Gastroesophageal sphincter (tissue), 4 donors: ENCODE measurements around the gene CNOT10. TPM values are rescaled to one million over a fixed set of nuclear protein-coding genes. Genes with fewer than 3 reads are reported as not detected.

Experiments
- ATAC-seq: fragments of 150-250 bp; one replicate; pipeline ENCODE4 v1.9.1; 2016; ENCODE audit warnings: mild to moderate bottlenecking, moderate library complexity
- H3K27ac ChIP-seq, 4 donors: fragments of 200-600 bp; sonication (generic) in 3 of 4; 1 replicate in 3 of 4; 2 replicates in 1 of 4; pipeline ENCODE4 v1.5.1; 2016 to 2019
- H3K27me3 ChIP-seq: fragments of 200-600 bp; sonication (generic); one replicate; pipeline ENCODE4 v1.5.1; 2019
- H3K36me3 ChIP-seq, 2 donors: fragments of 200-600 bp; sonication (generic); one replicate each; pipeline ENCODE4 v1.5.1; 2019; ENCODE audit warnings: control low read depth in 1 of 2
- H3K4me1 ChIP-seq, 3 donors: fragments of 200-600 bp; sonication (generic); 1 replicate in 2 of 3; 2 replicates in 1 of 3; pipeline ENCODE4 v1.5.1; 2016 to 2019; ENCODE audit warnings: control low read depth in 2 of 3
- H3K4me3 ChIP-seq, 2 donors: fragments of 200-600 bp; sonication (generic); one replicate each; pipeline ENCODE4 v1.5.1; 2019; ENCODE audit warnings: mild to moderate bottlenecking in 1 of 2, moderate library complexity in 1 of 2
- H3K9me3 ChIP-seq, 3 donors: fragments of 200-600 bp; sonication (generic); one replicate each; pipeline ENCODE4 v1.5.1; 2017 to 2019; ENCODE audit warnings: control low read depth in 2 of 3
- EP300 ChIP-seq: sonication (generic); formaldehyde crosslinking; IDR thresholded peaks from one replicate; pipeline ENCODE4 v1.6.1; 2017; ENCODE audit warnings: antibody characterized with exemption, mild to moderate bottlenecking
- POLR2A ChIP-seq, 2 donors: fragments of 450-650 bp; IDR thresholded peaks; one replicate each; pipeline ENCODE4 v1.6.1; 2017; ENCODE audit warnings: antibody characterized with exemption in 2 of 2, mild to moderate bottlenecking in 2 of 2, moderate library complexity in 1 of 2
- POLR2AphosphoS5 ChIP-seq: sonication (generic); formaldehyde crosslinking; IDR thresholded peaks from one replicate; pipeline ENCODE4 v1.6.1; 2017; ENCODE audit warnings: antibody characterized with exemption
- WGBS, 2 donors: methylation state at CpG; one replicate each; pipeline ENCODE4 v1.1.5; 2018; ENCODE audit warnings: low coverage in 1 of 2; 5-methylcytosine and 5-hydroxymethylcytosine counted together
- total RNA-seq, 4 donors: library from RNA; depleted of rRNA; stranded (reverse); fragments of >200 nt; gene quantifications; one replicate each; pipeline ENCODE4 v1.1.0, GENCODE V29; 2016
- TF ChIP-seq, protein P1 (sequence below), 4 experiments: fragments of 200-600 bp in 2 of 4; fragments of 450-650 bp in 2 of 4; sonication (generic) in 1 of 4; IDR thresholded peaks; one replicate each; pipeline ENCODE4 v1.5.1; 2017 to 2019; ENCODE audit warnings: antibody characterized with exemption in 4 of 4, mild to moderate bottlenecking in 2 of 4, moderate library complexity in 2 of 4

Gene CNOT10
- total RNA-seq, 4 donors from 2014 or later: 11.8 to 18.7 (median 15.1) TPM

DNA sequence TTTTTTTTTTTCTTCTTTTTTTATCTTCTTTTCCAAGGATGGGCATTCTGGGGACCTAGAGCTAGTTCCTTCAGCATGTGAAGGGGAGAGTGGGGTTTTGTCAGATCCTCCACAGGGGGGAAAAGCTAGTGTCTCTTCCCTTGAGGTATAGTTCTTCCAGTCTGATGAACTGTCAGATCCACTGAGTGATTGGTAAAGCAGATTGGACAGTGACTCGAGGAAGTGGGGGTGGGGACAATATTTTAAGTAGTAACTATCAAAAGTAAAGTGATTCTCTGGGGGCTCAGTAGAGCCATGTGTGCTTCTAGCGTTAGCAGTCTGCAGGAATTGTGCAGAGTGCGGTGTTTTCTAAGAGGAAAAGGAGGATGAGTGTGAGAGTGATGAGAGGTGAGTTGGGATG is 70.8 kb downstream of the CNOT10 start:
- ATAC-seq: no peak
- TF ChIP-seq EP300: no peak
- no peak for TF ChIP-seq POLR2A (IDR thresholded peaks at IDR 0.05)
- Histone ChIP-seq H3K9me3 (no peaks in the 10 kb centered on the region), H3K27me3 (no peaks in the 10 kb centered on the region), H3K36me3 (peaks cover 0 to 38% of the 10 kb centered on the region in 2 donors), H3K27ac (no peak overlapping the region), H3K4me1 (peaks cover 0 to 12% (median 0%) of the 10 kb centered on the region in 3 donors), H3K4me3 (no peak overlapping the region)
- 80 to 81% methylated on average over 2 to 3 of the region's 3 CpGs for WGBS, 2 donors

DNA sequence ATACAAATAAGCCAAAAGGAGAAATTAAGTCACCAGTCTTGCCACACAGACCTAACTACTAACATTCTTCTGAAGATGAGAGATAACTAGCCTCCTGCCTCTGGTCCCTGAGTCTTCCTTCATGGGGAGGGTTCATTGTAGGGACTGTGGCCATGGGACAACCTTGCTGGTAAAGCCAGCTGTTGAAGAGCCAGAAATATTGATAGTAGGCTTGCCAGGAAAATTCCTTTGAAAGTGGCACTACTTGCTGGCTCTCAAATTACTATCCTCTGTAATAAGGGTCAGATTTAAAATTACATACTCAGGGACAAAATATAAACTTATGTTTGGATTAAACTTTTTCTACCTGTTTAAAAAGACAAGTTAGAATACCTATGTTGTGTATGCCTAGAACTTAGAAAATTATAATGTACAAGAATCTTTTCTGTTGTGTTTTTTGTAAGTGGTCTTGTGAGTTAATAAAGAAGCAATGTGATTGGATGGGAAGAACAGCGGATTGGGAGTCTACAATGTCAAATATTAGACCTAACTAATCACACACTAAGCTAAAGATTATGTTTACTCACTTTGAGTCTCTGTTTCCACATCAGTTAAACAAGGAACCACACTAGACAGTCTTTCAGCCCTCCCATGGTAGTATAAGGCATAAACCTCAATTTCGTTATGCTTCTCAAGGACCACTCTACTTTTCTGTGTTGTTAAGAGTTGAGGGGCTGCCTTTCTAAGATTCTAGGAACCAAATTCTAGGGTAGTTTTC is 72.8 kb downstream of the CNOT10 start:
- H3K36me3 ChIP-seq: peaks cover 0 to 41% of the 10 kb centered on the region in 2 donors
- TF ChIP-seq POLR2AphosphoS5 (no peak), POLR2A (IDR thresholded peaks at IDR 0.05) (no peak), EP300 (no peak)
- TF ChIP-seq, protein P1, sequence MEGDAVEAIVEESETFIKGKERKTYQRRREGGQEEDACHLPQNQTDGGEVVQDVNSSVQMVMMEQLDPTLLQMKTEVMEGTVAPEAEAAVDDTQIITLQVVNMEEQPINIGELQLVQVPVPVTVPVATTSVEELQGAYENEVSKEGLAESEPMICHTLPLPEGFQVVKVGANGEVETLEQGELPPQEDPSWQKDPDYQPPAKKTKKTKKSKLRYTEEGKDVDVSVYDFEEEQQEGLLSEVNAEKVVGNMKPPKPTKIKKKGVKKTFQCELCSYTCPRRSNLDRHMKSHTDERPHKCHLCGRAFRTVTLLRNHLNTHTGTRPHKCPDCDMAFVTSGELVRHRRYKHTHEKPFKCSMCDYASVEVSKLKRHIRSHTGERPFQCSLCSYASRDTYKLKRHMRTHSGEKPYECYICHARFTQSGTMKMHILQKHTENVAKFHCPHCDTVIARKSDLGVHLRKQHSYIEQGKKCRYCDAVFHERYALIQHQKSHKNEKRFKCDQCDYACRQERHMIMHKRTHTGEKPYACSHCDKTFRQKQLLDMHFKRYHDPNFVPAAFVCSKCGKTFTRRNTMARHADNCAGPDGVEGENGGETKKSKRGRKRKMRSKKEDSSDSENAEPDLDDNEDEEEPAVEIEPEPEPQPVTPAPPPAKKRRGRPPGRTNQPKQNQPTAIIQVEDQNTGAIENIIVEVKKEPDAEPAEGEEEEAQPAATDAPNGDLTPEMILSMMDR (IDR thresholded peaks at IDR 0.05): no peak
- no peaks in the 10 kb centered on the region for H3K9me3 ChIP-seq
- peaks cover 0 to 12% (median 0%) of the 10 kb centered on the region in 3 donors for H3K4me1 ChIP-seq
- 66 to 81% methylated on average over 2 of the region's 2 CpGs for WGBS, 2 donors
- no peak overlapping the region for H3K4me3 ChIP-seq
- H3K27me3 ChIP-seq: no peaks in the 10 kb centered on the region
- ATAC-seq: no peak
- H3K27ac ChIP-seq: no peak overlapping the region

DNA sequence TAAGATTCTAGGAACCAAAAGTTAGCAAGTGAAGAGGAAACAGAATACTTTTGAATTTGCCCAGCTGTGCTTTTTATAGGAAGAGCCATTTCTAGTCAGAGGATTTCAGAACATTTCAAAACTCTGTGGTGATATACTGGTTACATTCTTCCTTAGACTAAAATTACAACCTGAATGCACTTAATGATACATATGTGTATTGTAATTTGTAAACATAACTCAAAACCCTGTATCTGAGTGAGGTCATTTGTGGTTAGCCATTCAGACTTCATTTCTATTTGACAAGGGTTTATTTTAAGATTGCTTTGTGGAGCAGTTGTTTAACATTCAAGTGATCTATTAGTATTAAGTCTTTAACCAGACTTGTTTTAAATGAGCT is 73.4 kb downstream of the CNOT10 start:
- Histone ChIP-seq H3K9me3 (no peaks in the 10 kb centered on the region), H3K4me3 (no peak overlapping the region), H3K27ac (no peak overlapping the region), H3K4me1 (peaks cover 0 to 12% (median 0%) of the 10 kb centered on the region in 3 donors), H3K27me3 (no peaks in the 10 kb centered on the region), H3K36me3 (peaks cover 0 to 43% of the 10 kb centered on the region in 2 donors)
- ATAC-seq: no peak
- TF ChIP-seq, protein P1 (IDR thresholded peaks at IDR 0.05): no peak
- TF ChIP-seq POLR2A (IDR thresholded peaks at IDR 0.05) (no peak), POLR2AphosphoS5 (no peak), EP300 (no peak)

DNA sequence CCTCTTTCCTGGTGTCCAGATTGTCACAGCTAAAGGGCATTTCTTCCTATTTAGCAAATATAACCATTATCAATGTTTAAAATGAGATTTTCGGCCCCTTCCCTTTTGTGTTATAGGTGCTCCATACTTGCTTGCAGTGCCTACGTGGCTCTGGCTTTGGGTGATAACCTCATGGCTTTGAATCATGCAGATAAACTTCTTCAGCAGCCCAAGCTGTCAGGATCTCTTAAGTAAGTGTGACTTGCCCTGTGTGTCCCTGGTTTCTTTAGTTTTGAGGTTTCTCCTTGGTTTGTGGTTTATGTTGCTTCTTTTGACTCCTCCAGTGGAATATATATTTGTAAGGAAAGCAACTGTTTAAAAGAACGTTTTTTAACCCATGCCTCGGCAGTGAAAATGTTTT is 74.4 kb downstream of the CNOT10 start:
- no peak overlapping the region for H3K27ac ChIP-seq

GRCh38 chr3:32764481-32764880 is 79.5 kb downstream of the CNOT10 start:
- 90 to 100% methylated on average over 3 to 4 of the region's 8 CpGs for WGBS, 2 donors
- TF ChIP-seq POLR2AphosphoS5 (no peak), EP300 (no peak), POLR2A (IDR thresholded peaks at IDR 0.05) (no peak)
- TF ChIP-seq, protein P1 (IDR thresholded peaks at IDR 0.05): no peak
- H3K9me3 ChIP-seq: no peaks in the 10 kb centered on the region

More for the DNA sequence above, 74.4 kb downstream of the CNOT10 start:
- H3K4me3 ChIP-seq: no peak overlapping the region
- 68 to 74% methylated on average over 3 to 4 of the region's 4 CpGs for WGBS, 2 donors
- ATAC-seq: no peak
- TF ChIP-seq EP300: no peak
- no peak for TF ChIP-seq POLR2A (IDR thresholded peaks at IDR 0.05)
- TF ChIP-seq POLR2AphosphoS5: no peak
- TF ChIP-seq, protein P1 (IDR thresholded peaks at IDR 0.05): no peak
- H3K27me3 ChIP-seq: no peaks in the 10 kb centered on the region
- H3K36me3 ChIP-seq: peaks cover 0 to 52% of the 10 kb centered on the region in 2 donors
- no peaks in the 10 kb centered on the region for H3K9me3 ChIP-seq
- H3K4me1 ChIP-seq: peaks cover 0 to 12% (median 0%) of the 10 kb centered on the region in 3 donors

More at GRCh38 chr3:32764481-32764880, 79.5 kb downstream of the CNOT10 start:
- H3K27me3 ChIP-seq: no peaks in the 10 kb centered on the region
- no peak overlapping the region for H3K4me3 ChIP-seq
- H3K27ac ChIP-seq: no peak overlapping the region
- H3K36me3 ChIP-seq: peaks cover 0 to 92% of the 10 kb centered on the region in 2 donors
- H3K4me1 ChIP-seq: no peaks in the 10 kb centered on the region
- ATAC-seq: no peak
